OCI-LY1 (cell line): ENCODE data around the gene GAPVD1.

Experiments used
- H2AFZ ChIP-seq: fragments of 200-600 bp; sonication (generic), shearing (Covaris generic); 2 replicates; pipeline ENCODE4 v1.6.0; 2014; ENCODE audit warnings: antibody characterized with exemption, mild to moderate bottlenecking, low read length
- H3F3A ChIP-seq: fragments of 200-600 bp; sonication (generic), shearing (Covaris generic); 2 replicates; pipeline ENCODE4 v1.6.0; 2014; ENCODE audit warnings: mild to moderate bottlenecking, antibody characterized with exemption, low read length, moderate library complexity; ENCODE audit not compliant: insufficient read depth
- H3K27ac ChIP-seq: fragments of 200-600 bp; sonication (generic); 2 replicates; pipeline ENCODE4 v1.5.1; 2014; ENCODE audit warnings: low read length, mixed run types, mild to moderate bottlenecking, low read depth; ENCODE audit not compliant: poor library complexity, severe bottlenecking
- H3K27me3 ChIP-seq: fragments of 200-600 bp; sonication (generic); 2 replicates; pipeline ENCODE4 v1.6.0; 2014; ENCODE audit warnings: antibody characterized with exemption, mild to moderate bottlenecking, low read length, moderate library complexity; ENCODE audit not compliant: insufficient read depth
- H3K36me3 ChIP-seq: fragments of 200-600 bp; sonication (generic); 2 replicates; pipeline ENCODE4 v1.6.1; 2014; ENCODE audit warnings: mild to moderate bottlenecking, antibody characterized with exemption, low read length, moderate library complexity, mixed read lengths; ENCODE audit not compliant: insufficient read depth
- H3K4me1 ChIP-seq: fragments of 200-600 bp; sonication (generic); 2 replicates; pipeline ENCODE4 v1.5.1; 2014; ENCODE audit warnings: mild to moderate bottlenecking, low read length, moderate library complexity; ENCODE audit not compliant: insufficient read depth, severe bottlenecking
- H3K4me2 ChIP-seq: fragments of 200-600 bp; sonication (generic), shearing (Covaris generic); 2 replicates; pipeline ENCODE4 v1.6.1; 2014; ENCODE audit warnings: low read length
- H3K4me3 ChIP-seq: fragments of 200-600 bp; sonication (generic); 2 replicates; pipeline ENCODE4 v1.5.1; 2014; ENCODE audit warnings: low read length, low read depth, mild to moderate bottlenecking, mixed read lengths; ENCODE audit not compliant: poor library complexity, severe bottlenecking
- H3K79me2 ChIP-seq: fragments of 200-600 bp; shearing (Covaris generic); 2 replicates; pipeline ENCODE4 v1.6.1; 2016; ENCODE audit warnings: mixed run types, low read length, mixed read lengths; ENCODE audit not compliant: insufficient read depth
- H3K9ac ChIP-seq: fragments of 200-600 bp; sonication (generic), shearing (Covaris generic); 2 replicates; pipeline ENCODE4 v1.6.1; 2014; ENCODE audit warnings: mild to moderate bottlenecking, low read length, mixed read lengths
- H3K9me2 ChIP-seq: fragments of 200-600 bp; sonication (generic), shearing (Covaris generic); 2 replicates; pipeline ENCODE4 v1.6.1; 2014; ENCODE audit warnings: low read depth, mild to moderate bottlenecking, low read length, mixed read lengths
- H3K9me3 ChIP-seq: fragments of 200-600 bp; shearing (Covaris generic); 2 replicates; pipeline ENCODE4 v1.6.1; 2014; ENCODE audit warnings: low read length, mixed read lengths
- H4K20me1 ChIP-seq: fragments of 200-600 bp; sonication (generic), shearing (Covaris generic); 2 replicates; pipeline ENCODE4 v1.6.0; 2016; ENCODE audit warnings: mild to moderate bottlenecking, low read length; ENCODE audit not compliant: insufficient read depth
- CTCF ChIP-seq: fragments of 200-600 bp; sonication (generic), shearing (Covaris generic); IDR thresholded peaks from 2 replicates; pipeline ENCODE4 v1.5.1; 2017; ENCODE audit warnings: mild to moderate bottlenecking, antibody characterized with exemption, low read length, moderate library complexity, mixed read lengths
- EZH2 ChIP-seq: fragments of 200-600 bp; sonication (generic), shearing (Covaris generic); IDR thresholded peaks from 2 replicates; pipeline ENCODE4 v1.8.0; 2017; ENCODE audit warnings: borderline replicate concordance, mixed run types, mild to moderate bottlenecking, antibody characterized with exemption, low read length, moderate library complexity, mixed read lengths

The GAPVD1 gene

GRCh38 chr9:125378778-125379177, 117.2 kb downstream of the GAPVD1 start:
- Histone ChIP-seq H3K79me2 (no peaks in the 10 kb centered on the region), H3K4me1 (peaks cover 4% of the 10 kb centered on the region), H3K36me3 (no peaks in the 10 kb centered on the region), H3K27me3 (no peaks in the 10 kb centered on the region; the same call in 1 of the 2 replicates), H3K9me2 (no peaks in the 10 kb centered on the region), H3K9ac (no peak overlapping the region), H4K20me1 (no peaks in the 10 kb centered on the region), H3K9me3 (no peaks in the 10 kb centered on the region), H3K27ac (no peak overlapping the region), H3K4me3 (no peak overlapping the region), H3K4me2 (no peak overlapping the region), H2AFZ (no peak overlapping the region), H3F3A (no peaks in the 10 kb centered on the region)
- TF ChIP-seq CTCF (no peak), EZH2 (no peak)

- H2AFZ ChIP-seq = no peak overlapping the region
These were observed 117.6 kb downstream of the GAPVD1 start for GRCh38 chr9:125379208-125379607.

GRCh38 chr9:125380406-125380805, 118.8 kb downstream of the GAPVD1 start:
- Histone ChIP-seq H3F3A (no peaks in the 10 kb centered on the region), H3K9me3 (no peaks in the 10 kb centered on the region), H3K9me2 (no peaks in the 10 kb centered on the region), H3K4me2 (no peak overlapping the region), H4K20me1 (no peaks in the 10 kb centered on the region), H3K4me3 (no peak overlapping the region), H3K79me2 (no peaks in the 10 kb centered on the region), H3K4me1 (no peaks in the 10 kb centered on the region), H3K9ac (no peak overlapping the region), H3K27me3 (no peaks in the 10 kb centered on the region), H3K27ac (no peak overlapping the region), H3K36me3 (no peaks in the 10 kb centered on the region), H2AFZ (no peak overlapping the region)
- no peak for TF ChIP-seq CTCF
- no peak for TF ChIP-seq EZH2

More at GRCh38 chr9:125379208-125379607, 117.6 kb downstream of the GAPVD1 start:
- Histone ChIP-seq H3K27me3 (no peaks in the 10 kb centered on the region; the same call in 1 of the 2 replicates), H3K27ac (no peak overlapping the region), H3K4me2 (no peak overlapping the region), H4K20me1 (no peaks in the 10 kb centered on the region), H3K4me1 (peaks cover 4% of the 10 kb centered on the region), H3K79me2 (no peaks in the 10 kb centered on the region), H3F3A (no peaks in the 10 kb centered on the region), H3K36me3 (no peaks in the 10 kb centered on the region), H3K9me3 (no peaks in the 10 kb centered on the region), H3K9ac (no peak overlapping the region), H3K4me3 (no peak overlapping the region), H3K9me2 (no peaks in the 10 kb centered on the region)
- TF ChIP-seq CTCF (no peak), EZH2 (no peak)
